Adrenal gland (tissue), 12 donors: ENCODE data around the gene PLAC1. TPM values are rescaled to one million over a fixed set of nuclear protein-coding genes. Genes with fewer than 3 reads are reported as not detected.

ENCODE experiments used
- DNase-seq, 7 donors: peaks; one replicate each; pipeline ENCODE4 v3.0.0-alpha.2; 2019 to 2020
- H3K27ac ChIP-seq, 5 donors: fragments of 200-600 bp; sonication (generic) in 4 of 5; 1 replicate in 3 of 5; 2 replicates in 2 of 5; pipeline versions ENCODE4 v1.5.1 to v1.8.0; 2016 to 2020; ENCODE audit warnings: mild to moderate bottlenecking in 1 of 5
- H3K27me3 ChIP-seq: fragments of 200-600 bp; 2 replicates; pipeline ENCODE4 v1.8.0; 2021
- H3K36me3 ChIP-seq, 2 donors: fragments of 200-600 bp; replicated peaks in 1 of 2; 1 replicate in 1 of 2; 2 replicates in 1 of 2; pipeline versions ENCODE4 v1.5.1 to v1.8.0; 2018 to 2022
- H3K4me1 ChIP-seq, 2 donors: fragments of 200-600 bp; replicated peaks in 1 of 2; 1 replicate in 1 of 2; 2 replicates in 1 of 2; pipeline versions ENCODE4 v1.5.1 to v1.8.0; 2018 to 2021
- H3K4me3 ChIP-seq, 4 donors: fragments of 200-600 bp; sonication (generic) in 3 of 4; one replicate each; pipeline ENCODE4 v1.5.1; 2016 to 2018
- H3K9me3 ChIP-seq, 3 donors: fragments of 200-600 bp; sonication (generic) in 1 of 3; replicated peaks in 1 of 3; 1 replicate in 2 of 3; 2 replicates in 1 of 3; pipeline versions ENCODE4 v1.5.1 to v1.8.0; 2016 to 2021
- CTCF ChIP-seq, 6 experiments: fragments of 450-650 bp in 4 of 6; fragments of 200-600 bp in 2 of 6; sonication (generic) in 1 of 6; IDR thresholded peaks; 1 replicate in 5 of 6; 2 replicates in 1 of 6; pipeline versions ENCODE4 v1.5.1 to v1.8.0; 2016 to 2021; ENCODE audit warnings: antibody characterized with exemption in 6 of 6, mild to moderate bottlenecking in 2 of 6, moderate library complexity in 1 of 6
- POLR2A ChIP-seq, 2 donors: fragments of 450-650 bp; IDR thresholded peaks; one replicate each; pipeline ENCODE4 v1.6.1; 2017; ENCODE audit warnings: antibody characterized with exemption in 2 of 2, mild to moderate bottlenecking in 2 of 2, moderate library complexity in 1 of 2
- WGBS, 4 donors: extraction: QIAGEN DNeasy Blood & Tissue Kit in 2 of 4; methylation state at CpG; one replicate each; pipeline versions ENCODE4 v1.1.5 to v1.1.7; 2013 to 2017; 5-methylcytosine and 5-hydroxymethylcytosine counted together
- intact Hi-C, 2 donors: fragments of 100-400 bp; cut with DNase I; formaldehyde crosslinking; loops; one replicate each; pipeline versions ENCODE4 v1.14.1 to v1.15.0; 2022 to 2023
- polyA plus RNA-seq, 3 donors: library from polyadenylated mRNA; stranded (reverse); fragments of 200-250 nt in 2 of 3; fragments of 350-450 nt in 1 of 3; fragmentation: Illumina TruSeq in 1 of 3; extraction: RNeasy Lipid Tissue Mini Kit (QIAGEN cat#74804) in 1 of 3; gene quantifications; one replicate each; pipeline ENCODE4 v1.2.3, GENCODE V29; 2013 to 2014
- total RNA-seq, 9 donors: library from RNA; depleted of rRNA in 4 of 9; stranded (reverse); fragments of >200 nt in 4 of 9; fragments of 120-200 nt in 1 of 9; fragmentation: NEBNext Ultra II Directional in 1 of 9; extraction: Animal tissue kit (Norgen Biotek cat#: 25700) in 1 of 9; gene quantifications; one replicate each; pipeline versions ENCODE4 v1.1.0 to v1.2.4, GENCODE V29; 2013 to 2023
- donor health status: healthy with polysubstance abuse.
- donor health status: Bipolar disorder and iron deficiency.
- donor health status: DM: yes; HTN: yes; CAD: no.
- donor health status: DM: no; HTN: no; CAD: no.
- donor health status: DM: no; HTN: no; CAD: no.
- donor health status: DM: yes; HTN: yes; CAD: no.

Gene PLAC1
- total and polyA plus RNA-seq, 12 donors = 58.0 TPM; not detected in 11

GRCh38 chrX:134571796-134572195 is 86.5 kb downstream of the PLAC1 start:
- no peaks in the 10 kb centered on the region for H3K9me3 ChIP-seq
- no peak for DNase-seq
- H3K27ac ChIP-seq = no peak overlapping the region
- no peak for TF ChIP-seq CTCF (IDR thresholded peaks at IDR 0.05)
- no peak for TF ChIP-seq POLR2A (IDR thresholded peaks at IDR 0.05)
- no peaks in the 10 kb centered on the region for H3K4me1 ChIP-seq
- intact Hi-C loops = no loop called here
- H3K36me3 ChIP-seq = no peaks in the 10 kb centered on the region
- H3K27me3 ChIP-seq = peaks cover 5% of the 10 kb centered on the region
- 19 to 31% (median 24%) methylated on average over 5 of the region's 5 CpGs for WGBS, 4 donors
- H3K4me3 ChIP-seq = no peak overlapping the region

GRCh38 chrX:134570899-134571298 is 87.4 kb downstream of the PLAC1 start:
- H3K4me3 ChIP-seq = no peak overlapping the region
- peaks cover 5% of the 10 kb centered on the region for H3K27me3 ChIP-seq
- no peaks in the 10 kb centered on the region for H3K4me1 ChIP-seq
- no peak overlapping the region for H3K27ac ChIP-seq
- TF ChIP-seq POLR2A (IDR thresholded peaks at IDR 0.05) (no peak), CTCF (IDR thresholded peaks at IDR 0.05) (no peak)
- no peak for DNase-seq
- no peaks in the 10 kb centered on the region for H3K9me3 ChIP-seq
- intact Hi-C loops = no loop called here
- 32 to 49% (median 40%) methylated on average over 2 of the region's 2 CpGs for WGBS, 4 donors
- H3K36me3 ChIP-seq = no peaks in the 10 kb centered on the region

- WGBS, 4 donors = 43 to 77% (median 64%) methylated on average over 3 of the region's 3 CpGs
- H3K27me3 ChIP-seq = peaks cover under 1% of the 10 kb centered on the region
- no peak overlapping the region for H3K4me3 ChIP-seq
- TF ChIP-seq POLR2A (IDR thresholded peaks at IDR 0.05) = no peak
- TF ChIP-seq CTCF (IDR thresholded peaks at IDR 0.05) = no peak
- no peaks in the 10 kb centered on the region for H3K36me3 ChIP-seq
- DNase-seq = no peak
- H3K27ac ChIP-seq = no peak overlapping the region
- intact Hi-C loops = no loop called here
- H3K4me1 ChIP-seq = no peaks in the 10 kb centered on the region
- H3K9me3 ChIP-seq = no peaks in the 10 kb centered on the region
These were observed 87.8 kb downstream of the PLAC1 start for GRCh38 chrX:134570509-134570846.

- no peak for TF ChIP-seq CTCF (IDR thresholded peaks at IDR 0.05)
- TF ChIP-seq POLR2A (IDR thresholded peaks at IDR 0.05) = no peak
- WGBS, 4 donors = 58 to 86% (median 78%) methylated on average over 3 of the region's 3 CpGs
- no peaks in the 10 kb centered on the region for H3K36me3 ChIP-seq
These were observed 89.0 kb downstream of the PLAC1 start for GRCh38 chrX:134569306-134569705.

More at GRCh38 chrX:134569306-134569705, 89.0 kb downstream of the PLAC1 start:
- no peak for DNase-seq
- Histone ChIP-seq H3K9me3 (no peaks in the 10 kb centered on the region), H3K27me3 (no peaks in the 10 kb centered on the region), H3K27ac (no peak overlapping the region), H3K4me3 (no peak overlapping the region), H3K4me1 (no peaks in the 10 kb centered on the region)
- intact Hi-C loops = no loop called here
